ENCODE measurements around the gene PITPNC1. TPM values are rescaled to one million over a fixed set of nuclear protein-coding genes. Genes with fewer than 3 reads are reported as not detected.

Gene PITPNC1
- total RNA-seq, 1 experiment from 2014 or later = 4.2 TPM

DNA sequence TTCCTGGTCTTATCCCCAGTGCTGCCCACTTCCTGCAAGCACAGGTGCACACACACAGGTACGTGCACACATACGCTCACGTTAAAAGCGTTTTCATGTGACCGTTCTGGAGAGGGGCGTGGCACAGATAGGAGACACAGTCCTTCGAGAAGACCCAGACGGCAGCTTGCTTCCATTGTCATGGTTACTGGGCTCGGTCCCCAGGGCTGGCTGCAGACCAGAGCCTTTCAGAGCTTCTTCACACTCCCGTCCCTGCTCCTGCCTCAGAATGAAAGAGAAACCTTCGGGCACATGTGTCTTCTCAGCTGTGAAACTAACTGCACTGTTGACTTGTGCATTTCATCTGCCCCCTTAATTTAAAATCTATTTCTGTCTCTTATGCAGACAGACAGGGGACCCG is 154.2 kb downstream of the PITPNC1 start:
- Mint-ChIP-seq H3K27me3 (ENCODE audit: insufficient read depth, unreplicated experiment) (no peaks in the 10 kb centered on the region), H3K4me3 (ENCODE audit: unreplicated experiment) (no peak overlapping the region), H3K4me1 (ENCODE audit: low read depth, unreplicated experiment) (no peaks in the 10 kb centered on the region), H3K27ac (ENCODE audit: unreplicated experiment) (no peak overlapping the region), H3K36me3 (ENCODE audit: insufficient read depth, unreplicated experiment) (no peaks in the 10 kb centered on the region), H3K9me3 (ENCODE audit: unreplicated experiment) (peaks cover 5% of the 10 kb centered on the region)
- Histone ChIP-seq H3K4me1 (no peaks in the 10 kb centered on the region), H3K4me3 (ENCODE audit: low read depth, low read length) (no peak overlapping the region), H3K27me3 (replicated peaks; ENCODE audit: control insufficient read depth, insufficient read depth, low read length) (no peaks in the 10 kb centered on the region), H3K36me3 (ENCODE audit: control insufficient read depth, insufficient read depth, low read length) (no peaks in the 10 kb centered on the region), H3K9me3 (no peaks in the 10 kb centered on the region)
- POLR2A ChIA-PET = no interaction called here
- DNase-seq = no peak
- no peak for TF ChIP-seq CTCF (IDR thresholded peaks at IDR 0.05; ENCODE audit: insufficient read depth in 1 of 2, low read depth in 1 of 2, low read length in 1 of 2, severe bottlenecking in 1 of 2, unreplicated experiment in 1 of 2)
- BruUV-seq (replicated peaks) = no TSS peak
- CTCF ChIA-PET = no interaction called here
- intact Hi-C loops (cut with micrococcal nuclease; ENCODE audit: unreplicated experiment) = no loop called here

DNA sequence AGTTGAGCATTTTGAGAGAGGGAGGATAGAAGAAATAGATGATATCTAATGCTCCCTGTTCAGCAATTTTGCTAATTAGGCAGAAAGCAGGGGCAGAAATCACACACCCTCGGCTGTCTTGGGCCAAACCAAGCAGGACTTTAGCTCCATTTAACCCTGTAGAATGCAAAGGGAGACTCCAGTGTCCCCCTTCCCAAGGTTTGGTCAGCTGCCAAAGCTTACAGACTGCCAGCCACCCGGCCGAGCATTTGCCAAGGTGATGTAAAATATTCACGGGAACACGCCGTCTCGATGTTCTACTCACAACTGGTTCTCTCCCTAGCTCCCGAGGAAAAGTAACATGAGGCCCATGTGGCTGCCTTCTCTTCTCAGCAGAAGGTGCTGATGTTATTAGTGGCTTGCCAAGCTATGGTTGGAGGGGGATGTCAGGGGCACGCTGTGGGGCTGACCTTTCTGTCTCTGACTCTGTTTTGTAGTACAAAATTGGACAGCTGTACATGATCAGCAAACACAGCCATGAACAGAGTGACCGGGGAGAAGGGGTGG is 155.3 kb downstream of the PITPNC1 start:
- Histone ChIP-seq H3K36me3 (ENCODE audit: control insufficient read depth, insufficient read depth, low read length) (no peaks in the 10 kb centered on the region), H3K9me3 (no peaks in the 10 kb centered on the region), H3K27me3 (replicated peaks; ENCODE audit: control insufficient read depth, insufficient read depth, low read length) (no peaks in the 10 kb centered on the region), H3K4me1 (no peaks in the 10 kb centered on the region), H3K4me3 (ENCODE audit: low read depth, low read length) (no peak overlapping the region)
- no peak overlapping the region for H3K4me3 Mint-ChIP-seq (ENCODE audit: unreplicated experiment)
- ChIA-PET POLR2A (no interaction called here), CTCF (no interaction called here)
- TF ChIP-seq CTCF (IDR thresholded peaks at IDR 0.05; ENCODE audit: insufficient read depth in 1 of 2, low read depth in 1 of 2, low read length in 1 of 2, severe bottlenecking in 1 of 2, unreplicated experiment in 1 of 2) = no peak
- DNase-seq = no peak
- peaks cover 14% of the 10 kb centered on the region for H3K9me3 Mint-ChIP-seq (ENCODE audit: unreplicated experiment)
- intact Hi-C loops (cut with micrococcal nuclease; ENCODE audit: unreplicated experiment) = no loop called here
- BruUV-seq (replicated peaks) = no TSS peak
- no peak overlapping the region for H3K27ac Mint-ChIP-seq (ENCODE audit: unreplicated experiment)
- H3K27me3 Mint-ChIP-seq (ENCODE audit: insufficient read depth, unreplicated experiment) = no peaks in the 10 kb centered on the region
- no peaks in the 10 kb centered on the region for H3K4me1 Mint-ChIP-seq (ENCODE audit: low read depth, unreplicated experiment)
- H3K36me3 Mint-ChIP-seq (ENCODE audit: insufficient read depth, unreplicated experiment) = no peaks in the 10 kb centered on the region

DNA sequence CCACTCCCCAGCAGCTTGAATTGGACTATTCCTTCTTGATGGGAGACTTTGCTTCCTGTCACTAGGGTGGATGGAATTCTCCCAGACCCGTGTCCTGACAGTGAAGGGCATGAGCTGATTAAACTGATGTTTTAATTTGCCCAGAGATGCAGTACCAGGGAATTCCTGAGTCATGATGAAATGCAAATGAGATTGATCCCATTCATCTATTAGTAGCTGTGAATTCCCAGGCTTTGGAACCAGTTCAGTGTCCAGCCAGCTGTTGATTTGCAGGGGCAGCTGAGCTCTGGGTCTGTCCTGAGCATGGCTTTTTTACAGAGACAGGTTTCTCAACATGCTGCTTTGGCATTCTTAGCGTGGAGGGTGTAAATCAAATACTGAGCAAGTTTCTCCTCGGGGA is 157.9 kb downstream of the PITPNC1 start:
- ChIA-PET CTCF (interaction anchor here (1.0 kb wide), 1 partner anchor 11 kb away, joined by 7 read pairs; no protein-coding TSS in a partner anchor), POLR2A (no interaction called here)
- Histone ChIP-seq H3K4me1 (no peaks in the 10 kb centered on the region), H3K36me3 (ENCODE audit: control insufficient read depth, insufficient read depth, low read length) (no peaks in the 10 kb centered on the region), H3K27me3 (replicated peaks; ENCODE audit: control insufficient read depth, insufficient read depth, low read length) (no peaks in the 10 kb centered on the region), H3K4me3 (ENCODE audit: low read depth, low read length) (no peak overlapping the region), H3K9me3 (no peaks in the 10 kb centered on the region)
- Mint-ChIP-seq H3K4me1 (ENCODE audit: low read depth, unreplicated experiment) (no peaks in the 10 kb centered on the region), H3K27ac (ENCODE audit: unreplicated experiment) (no peak overlapping the region), H3K27me3 (ENCODE audit: insufficient read depth, unreplicated experiment) (no peaks in the 10 kb centered on the region), H3K4me3 (ENCODE audit: unreplicated experiment) (no peak overlapping the region), H3K36me3 (ENCODE audit: insufficient read depth, unreplicated experiment) (no peaks in the 10 kb centered on the region), H3K9me3 (ENCODE audit: unreplicated experiment) (peaks cover 15% of the 10 kb centered on the region)
- no peak for TF ChIP-seq CTCF (IDR thresholded peaks at IDR 0.05; ENCODE audit: insufficient read depth in 1 of 2, low read depth in 1 of 2, low read length in 1 of 2, severe bottlenecking in 1 of 2, unreplicated experiment in 1 of 2)
- no TSS peak for BruUV-seq (replicated peaks)
- no peak for DNase-seq
- intact Hi-C loops (cut with micrococcal nuclease; ENCODE audit: unreplicated experiment) = no loop called here
